GM13976 (cell line): ENCODE data around the gene DCBLD2.
"Not testable (repeated sequence)": the region's sequence is repeated elsewhere in the genome, so short reads cannot be mapped to it uniquely, and the experiment has no call there.

Experiments used
- DNase-seq: peaks from one replicate; pipeline ENCODE4 v3.0.0; 2012; ENCODE audit warnings: low spot score
- in situ Hi-C: fragments of 300-500 bp; cut with MboI; formaldehyde crosslinking; loops from one replicate; pipeline ENCODE4 v1.12.0; 2022; ENCODE audit warnings: low sequenced_read_pairs, mixed read lengths, inconsistent platforms; ENCODE audit not compliant: unreplicated experiment
- TF ChIP-seq, protein P1 (sequence below): IDR thresholded peaks from 2 replicates; pipeline ENCODE4 v1.5.1; 2012; ENCODE audit warnings: borderline replicate concordance, mild to moderate bottlenecking; ENCODE audit not compliant: insufficient read depth; ENCODE audit errors: extremely low read depth, missing control alignments, control extremely low read depth

DCBLD2 gene

DNA sequence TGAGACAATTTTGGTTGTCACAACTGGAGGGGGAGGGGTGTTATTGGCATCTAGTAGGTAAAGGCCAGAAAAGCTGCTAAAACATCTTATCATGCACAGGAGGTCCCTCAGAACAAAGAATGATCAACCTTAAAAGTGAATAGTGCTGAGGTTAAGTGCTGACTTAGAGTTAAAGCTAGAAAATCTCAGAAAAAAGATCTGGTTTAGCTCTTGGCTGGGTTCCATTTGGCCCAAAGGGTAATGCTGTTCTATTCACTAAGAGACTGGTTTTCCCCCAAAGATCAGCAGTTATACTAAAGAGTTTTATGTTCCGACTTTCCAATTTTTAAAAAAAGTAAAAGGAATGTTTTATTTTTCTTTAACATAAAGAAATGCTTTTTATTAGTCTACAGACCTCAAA lies 15.6 kb downstream of the DCBLD2 start:
- in situ Hi-C loops, result no loop called here
- TF ChIP-seq, protein P1, sequence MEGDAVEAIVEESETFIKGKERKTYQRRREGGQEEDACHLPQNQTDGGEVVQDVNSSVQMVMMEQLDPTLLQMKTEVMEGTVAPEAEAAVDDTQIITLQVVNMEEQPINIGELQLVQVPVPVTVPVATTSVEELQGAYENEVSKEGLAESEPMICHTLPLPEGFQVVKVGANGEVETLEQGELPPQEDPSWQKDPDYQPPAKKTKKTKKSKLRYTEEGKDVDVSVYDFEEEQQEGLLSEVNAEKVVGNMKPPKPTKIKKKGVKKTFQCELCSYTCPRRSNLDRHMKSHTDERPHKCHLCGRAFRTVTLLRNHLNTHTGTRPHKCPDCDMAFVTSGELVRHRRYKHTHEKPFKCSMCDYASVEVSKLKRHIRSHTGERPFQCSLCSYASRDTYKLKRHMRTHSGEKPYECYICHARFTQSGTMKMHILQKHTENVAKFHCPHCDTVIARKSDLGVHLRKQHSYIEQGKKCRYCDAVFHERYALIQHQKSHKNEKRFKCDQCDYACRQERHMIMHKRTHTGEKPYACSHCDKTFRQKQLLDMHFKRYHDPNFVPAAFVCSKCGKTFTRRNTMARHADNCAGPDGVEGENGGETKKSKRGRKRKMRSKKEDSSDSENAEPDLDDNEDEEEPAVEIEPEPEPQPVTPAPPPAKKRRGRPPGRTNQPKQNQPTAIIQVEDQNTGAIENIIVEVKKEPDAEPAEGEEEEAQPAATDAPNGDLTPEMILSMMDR, result no peak
- DNase-seq, result no peak

DNA sequence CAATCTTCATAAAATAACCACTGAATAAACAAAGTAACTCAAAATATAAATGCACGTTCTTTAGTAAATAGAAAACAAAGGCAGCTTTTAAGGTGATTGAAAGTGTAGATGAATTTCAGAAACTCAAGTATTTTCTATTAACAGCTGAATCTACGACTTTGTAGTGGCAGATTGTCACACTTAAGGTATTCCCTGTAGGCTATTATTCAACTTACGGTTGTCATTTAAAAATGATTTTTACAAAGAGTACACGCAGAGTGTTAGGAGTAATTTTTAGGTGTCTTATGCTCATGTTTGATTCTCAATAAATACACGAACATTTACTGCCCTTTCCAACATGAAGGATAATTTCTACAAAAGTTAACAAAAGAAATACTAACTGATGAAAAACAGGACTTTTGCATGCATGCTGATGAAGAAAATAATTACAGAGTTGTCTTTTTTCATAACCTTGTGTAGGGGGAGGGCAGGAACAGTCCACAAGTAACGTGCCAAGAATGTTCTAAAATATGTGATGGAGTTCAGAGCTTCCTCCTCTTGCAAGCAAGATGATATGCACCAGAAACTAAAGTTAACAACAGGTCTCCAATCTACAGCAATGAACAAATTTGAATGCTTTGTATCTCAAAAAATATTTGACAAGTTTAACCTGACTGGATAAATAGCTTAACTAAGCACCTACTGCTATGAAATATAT lies 16.7 kb downstream of the DCBLD2 start:
- in situ Hi-C loops, result no loop called here

DNA sequence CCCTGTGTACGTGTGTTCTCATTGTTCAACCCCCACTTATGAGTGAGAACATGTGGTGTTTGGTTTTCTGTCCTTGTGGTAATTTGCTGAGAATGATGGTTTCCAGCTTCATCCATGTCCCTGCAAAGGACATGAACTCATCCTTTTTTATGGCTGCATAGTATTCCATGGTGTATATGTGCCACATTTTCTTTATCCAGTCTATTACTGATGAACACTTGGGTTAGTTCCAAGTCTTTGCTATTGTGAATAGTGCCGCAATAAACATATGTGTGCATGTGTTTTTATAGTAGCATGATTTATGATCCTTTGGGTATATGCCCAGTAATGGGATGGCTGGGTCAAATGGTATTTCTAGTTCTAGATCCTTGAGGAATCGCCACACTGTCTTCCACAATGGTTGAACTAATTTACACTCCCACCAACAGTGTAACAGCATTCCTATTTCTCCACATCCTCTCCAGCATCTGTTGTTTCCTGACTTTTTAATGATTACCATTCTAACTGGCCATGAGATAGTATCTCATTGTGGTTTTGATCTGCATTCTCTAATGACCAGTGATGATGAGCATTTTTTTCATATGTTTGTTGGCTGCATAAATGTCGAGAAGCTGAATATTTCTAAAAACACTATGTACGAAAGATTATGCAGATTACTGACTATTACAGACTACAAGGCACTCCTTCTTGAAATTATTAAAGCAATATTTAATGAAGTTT lies 18.7 kb downstream of the DCBLD2 start:
- DNase-seq, in situ Hi-C loops: not testable (repeated sequence)

More for the DNA sequence above, 16.7 kb downstream of the DCBLD2 start:
- no peak for DNase-seq
- TF ChIP-seq, protein P1, result no peak

DNA sequence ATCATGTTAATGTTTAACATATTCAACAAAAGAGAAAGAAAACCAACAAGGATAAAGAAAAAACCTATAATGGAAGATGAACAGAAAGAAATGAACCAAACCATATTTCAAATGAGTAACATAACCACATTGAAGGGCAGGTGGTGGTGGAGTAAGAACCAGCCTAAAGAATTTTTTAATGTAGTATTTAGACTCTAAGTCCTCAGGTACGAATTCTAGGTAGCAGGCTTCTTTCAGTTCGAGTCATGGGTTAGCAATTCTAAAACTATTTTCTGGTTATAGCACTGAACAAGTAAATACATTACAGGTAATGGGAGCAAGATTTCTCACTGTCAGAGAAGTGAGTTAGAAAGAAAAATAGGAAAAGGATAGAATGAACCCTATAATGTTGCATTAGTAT lies 24.4 kb downstream of the DCBLD2 start:
- in situ Hi-C loops, result no loop called here
- DNase-seq, result no peak
- TF ChIP-seq, protein P1, result no peak

DNA sequence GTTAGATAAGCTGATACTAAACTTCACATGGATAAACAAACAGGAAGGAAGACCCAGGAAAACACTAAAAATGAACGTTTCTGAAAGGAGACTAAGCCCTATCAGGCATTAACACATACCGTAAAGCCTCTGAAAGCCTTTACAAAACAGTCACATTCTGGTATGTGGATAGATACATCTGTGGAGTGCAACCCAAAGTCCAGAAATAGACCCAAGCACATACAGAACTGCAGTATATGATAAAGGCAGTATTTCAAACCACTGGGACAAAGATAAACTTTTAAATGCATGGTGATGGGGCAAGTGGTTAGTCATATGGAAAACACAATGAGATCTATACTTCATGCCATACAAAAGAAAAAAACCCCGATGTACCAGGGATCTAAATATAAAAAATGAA lies 26.0 kb downstream of the DCBLD2 start:
- TF ChIP-seq, protein P1, result no peak
- in situ Hi-C loops, result no loop called here
- no peak for DNase-seq

DNA sequence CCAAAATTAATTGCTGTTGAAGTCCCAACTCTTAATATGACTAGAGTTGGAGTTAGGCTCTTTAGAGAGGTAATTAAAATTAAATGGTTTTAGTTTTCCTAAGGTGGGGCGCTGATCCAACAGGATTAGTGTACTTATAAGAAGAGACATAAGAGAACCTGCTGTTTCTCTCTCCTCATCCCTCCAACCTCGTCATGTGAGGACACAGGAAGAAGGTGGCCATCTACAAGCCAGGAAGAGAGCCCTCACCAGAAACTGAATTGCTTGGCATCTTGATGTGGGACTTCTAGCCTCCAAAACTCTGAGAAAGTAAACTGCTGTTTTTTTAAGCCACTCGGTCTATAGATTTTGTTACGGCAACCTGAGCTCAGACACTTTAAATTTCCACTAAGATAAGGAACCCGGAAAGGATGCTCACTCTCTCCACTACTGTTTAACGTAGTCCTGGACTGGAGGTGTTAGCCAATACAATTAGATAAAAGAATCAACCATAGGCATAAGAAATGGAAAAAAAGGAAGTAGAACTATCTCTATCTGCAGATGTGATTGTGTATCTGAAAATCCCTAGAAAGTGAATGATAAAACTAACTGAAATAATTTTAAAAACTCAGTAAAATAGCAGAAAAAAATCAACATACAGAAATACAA lies 26.8 kb downstream of the DCBLD2 start:
- TF ChIP-seq, protein P1, result no peak
- in situ Hi-C loops, result no loop called here
- no peak for DNase-seq

DNA sequence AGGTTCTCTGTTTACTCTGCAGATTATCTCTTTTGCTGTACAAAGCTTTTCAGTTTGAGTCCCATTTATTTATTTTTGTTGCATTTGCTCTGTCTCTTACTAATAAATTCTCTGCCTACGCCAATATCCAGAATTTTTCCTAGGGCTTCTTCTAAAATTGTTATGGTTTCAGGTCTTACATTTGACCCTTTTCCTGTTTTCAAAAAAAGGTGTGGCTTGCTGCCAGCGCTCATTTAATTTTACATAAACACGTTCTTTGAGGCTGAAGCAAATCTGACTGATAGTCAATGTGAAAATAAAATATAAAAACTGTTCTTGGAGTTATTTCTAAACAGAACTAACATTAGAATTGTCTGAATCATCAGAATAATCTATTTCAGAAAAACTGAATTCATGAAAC lies 32.1 kb downstream of the DCBLD2 start:
- in situ Hi-C loops, result no loop called here
- DNase-seq, result no peak
- TF ChIP-seq, protein P1, result no peak

DNA sequence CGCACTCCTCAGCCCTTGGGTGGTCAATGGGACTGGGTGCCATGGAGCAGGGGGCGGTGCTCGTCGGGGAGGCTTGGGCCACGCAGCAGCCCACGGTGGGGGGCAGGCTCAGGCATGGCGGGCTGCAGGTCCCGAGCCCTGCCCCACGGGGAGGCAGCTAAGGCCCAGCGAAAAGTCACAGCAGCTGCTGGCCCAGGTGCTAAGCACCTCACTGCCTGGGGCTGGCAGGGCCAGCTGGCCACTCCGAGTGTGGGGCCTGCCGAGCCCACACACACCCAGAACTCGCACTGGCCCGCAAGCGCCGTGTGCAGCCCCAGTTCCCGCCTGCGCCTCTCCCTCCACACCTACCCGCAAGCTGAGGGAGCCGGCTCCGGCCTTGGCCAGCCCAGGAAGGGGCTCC lies 43.5 kb downstream of the DCBLD2 start:
- in situ Hi-C loops, DNase-seq: not testable (repeated sequence)

DNA sequence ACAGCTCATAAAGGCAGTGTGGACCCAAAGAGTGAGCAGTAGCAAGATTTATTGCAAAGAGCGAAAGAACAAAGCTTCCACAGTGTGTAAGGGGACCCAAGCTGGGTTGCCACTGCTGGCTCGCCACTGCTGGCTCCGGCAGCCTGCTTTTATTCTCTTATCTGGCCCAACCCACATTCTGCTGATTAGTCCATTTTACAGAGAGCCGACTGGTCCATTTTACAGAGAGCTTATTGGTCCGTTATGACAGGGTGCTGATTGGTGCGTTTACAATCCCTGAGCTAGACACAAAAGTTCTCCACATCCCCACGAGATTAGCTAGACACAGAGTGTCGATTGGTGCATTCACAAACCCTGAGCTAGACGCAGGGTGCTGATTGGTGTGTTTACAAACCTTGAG lies 44.2 kb downstream of the DCBLD2 start:
- DNase-seq, in situ Hi-C loops: not testable (repeated sequence)
